ENCODE data around the gene CDV3. TPM values are rescaled to one million over a fixed set of nuclear protein-coding genes. Genes with fewer than 3 reads are reported as not detected.

The CDV3 gene
- total RNA-seq, 1 experiment from 2014 or later = 161 TPM

DNA sequence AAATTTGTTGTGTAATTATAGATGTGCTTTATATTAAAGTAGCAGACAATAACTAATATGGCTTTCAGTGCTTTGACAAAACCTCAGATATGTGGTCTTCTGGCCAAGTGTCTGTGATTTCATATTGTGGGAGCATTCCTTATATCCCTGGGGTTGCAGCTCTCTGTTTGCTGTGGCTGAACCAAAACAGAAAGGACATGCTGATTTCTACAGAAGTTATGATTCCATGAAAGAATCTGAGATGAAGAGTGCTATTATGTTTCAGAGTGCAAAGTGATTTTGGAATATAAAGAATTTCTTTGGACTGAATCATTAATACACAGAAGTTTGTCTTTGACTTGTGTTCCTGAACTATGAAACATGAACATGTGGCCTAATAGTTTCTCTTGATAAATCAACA is 36.5 kb downstream of the CDV3 start:
- H3K36me3 ChIP-seq (ENCODE audit: insufficient read depth, low read length, poor library complexity, severe bottlenecking) = peaks cover 58% of the 10 kb centered on the region
- BruUV-seq (replicated peaks) = no TSS peak
- TF ChIP-seq EZH2 (IDR thresholded peaks at IDR 0.05; ENCODE audit: borderline replicate concordance, low read depth, low read length, poor library complexity, severe bottlenecking) = no peak
- TF ChIP-seq, protein P1, sequence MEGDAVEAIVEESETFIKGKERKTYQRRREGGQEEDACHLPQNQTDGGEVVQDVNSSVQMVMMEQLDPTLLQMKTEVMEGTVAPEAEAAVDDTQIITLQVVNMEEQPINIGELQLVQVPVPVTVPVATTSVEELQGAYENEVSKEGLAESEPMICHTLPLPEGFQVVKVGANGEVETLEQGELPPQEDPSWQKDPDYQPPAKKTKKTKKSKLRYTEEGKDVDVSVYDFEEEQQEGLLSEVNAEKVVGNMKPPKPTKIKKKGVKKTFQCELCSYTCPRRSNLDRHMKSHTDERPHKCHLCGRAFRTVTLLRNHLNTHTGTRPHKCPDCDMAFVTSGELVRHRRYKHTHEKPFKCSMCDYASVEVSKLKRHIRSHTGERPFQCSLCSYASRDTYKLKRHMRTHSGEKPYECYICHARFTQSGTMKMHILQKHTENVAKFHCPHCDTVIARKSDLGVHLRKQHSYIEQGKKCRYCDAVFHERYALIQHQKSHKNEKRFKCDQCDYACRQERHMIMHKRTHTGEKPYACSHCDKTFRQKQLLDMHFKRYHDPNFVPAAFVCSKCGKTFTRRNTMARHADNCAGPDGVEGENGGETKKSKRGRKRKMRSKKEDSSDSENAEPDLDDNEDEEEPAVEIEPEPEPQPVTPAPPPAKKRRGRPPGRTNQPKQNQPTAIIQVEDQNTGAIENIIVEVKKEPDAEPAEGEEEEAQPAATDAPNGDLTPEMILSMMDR (conservative IDR thresholded peaks at IDR 0.05; ENCODE audit: low read depth, low read length) = no peak

DNA sequence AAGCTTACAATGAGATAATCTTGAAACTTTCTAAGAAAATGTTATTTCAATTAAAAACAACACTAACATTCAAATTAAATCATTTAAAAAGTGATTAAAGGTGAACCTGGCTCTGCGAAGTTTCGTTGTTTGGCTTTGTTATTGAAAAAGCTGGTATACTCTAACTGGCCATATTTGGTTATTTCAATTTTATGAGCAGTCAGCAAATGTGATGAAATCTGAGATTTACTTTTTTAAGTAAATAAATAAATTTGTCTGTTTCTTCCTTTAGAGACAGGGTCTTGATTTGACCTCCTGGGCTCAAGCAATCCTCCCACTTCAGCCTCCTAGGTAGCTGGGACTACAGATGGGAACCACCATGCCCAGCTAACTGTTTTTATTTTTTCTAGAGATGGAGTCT is 38.0 kb downstream of the CDV3 start:
- intact Hi-C loops (cut with micrococcal nuclease; ENCODE audit: unreplicated experiment) = no loop called here
- no peak for DNase-seq (ENCODE audit: low spot score)
- POLR2A ChIA-PET (ENCODE audit: low non-redundant PET) = no interaction called here
- CTCF ChIA-PET = interaction anchor here (0.7 kb wide), 1 partner anchor 124 kb away, joined by 3 read pairs; no protein-coding TSS in a partner anchor
- Histone ChIP-seq H3K4me3 (ENCODE audit: low read depth, low read length, poor library complexity, severe bottlenecking) (no peak overlapping the region), H3K4me1 (ENCODE audit: insufficient read depth, low read length, poor library complexity, severe bottlenecking) (peaks cover 7% of the 10 kb centered on the region), H3K36me3 (ENCODE audit: insufficient read depth, low read length, poor library complexity, severe bottlenecking) (peaks cover 61% of the 10 kb centered on the region), H3K27ac (ENCODE audit: low read depth, low read length, poor library complexity, severe bottlenecking) (no peak overlapping the region), H3K27me3 (replicated peaks; ENCODE audit: insufficient read depth, low read depth, low read length, poor library complexity) (no peaks in the 10 kb centered on the region), H3K9me3 (ENCODE audit: low read depth, low read length, poor library complexity, severe bottlenecking) (no peaks in the 10 kb centered on the region)
- TF ChIP-seq, protein P1 (conservative IDR thresholded peaks at IDR 0.05; ENCODE audit: low read depth, low read length) = no peak
- TF ChIP-seq EZH2 (IDR thresholded peaks at IDR 0.05; ENCODE audit: borderline replicate concordance, low read depth, low read length, poor library complexity, severe bottlenecking) = no peak
- BruUV-seq (replicated peaks) = no TSS peak

More for the DNA sequence above, 36.5 kb downstream of the CDV3 start:
- intact Hi-C loops (cut with micrococcal nuclease; ENCODE audit: unreplicated experiment) = no loop called here
- no peak for DNase-seq (ENCODE audit: low spot score)
- peaks cover 7% of the 10 kb centered on the region for H3K4me1 ChIP-seq (ENCODE audit: insufficient read depth, low read length, poor library complexity, severe bottlenecking)
- H3K27me3 ChIP-seq (replicated peaks; ENCODE audit: insufficient read depth, low read depth, low read length, poor library complexity) = no peaks in the 10 kb centered on the region
- no peak overlapping the region for H3K4me3 ChIP-seq (ENCODE audit: low read depth, low read length, poor library complexity, severe bottlenecking)
- ChIA-PET POLR2A (ENCODE audit: low non-redundant PET) (no interaction called here), CTCF (no interaction called here)
- H3K9me3 ChIP-seq (ENCODE audit: low read depth, low read length, poor library complexity, severe bottlenecking) = no peaks in the 10 kb centered on the region
- H3K27ac ChIP-seq (ENCODE audit: low read depth, low read length, poor library complexity, severe bottlenecking) = no peak overlapping the region

DNA sequence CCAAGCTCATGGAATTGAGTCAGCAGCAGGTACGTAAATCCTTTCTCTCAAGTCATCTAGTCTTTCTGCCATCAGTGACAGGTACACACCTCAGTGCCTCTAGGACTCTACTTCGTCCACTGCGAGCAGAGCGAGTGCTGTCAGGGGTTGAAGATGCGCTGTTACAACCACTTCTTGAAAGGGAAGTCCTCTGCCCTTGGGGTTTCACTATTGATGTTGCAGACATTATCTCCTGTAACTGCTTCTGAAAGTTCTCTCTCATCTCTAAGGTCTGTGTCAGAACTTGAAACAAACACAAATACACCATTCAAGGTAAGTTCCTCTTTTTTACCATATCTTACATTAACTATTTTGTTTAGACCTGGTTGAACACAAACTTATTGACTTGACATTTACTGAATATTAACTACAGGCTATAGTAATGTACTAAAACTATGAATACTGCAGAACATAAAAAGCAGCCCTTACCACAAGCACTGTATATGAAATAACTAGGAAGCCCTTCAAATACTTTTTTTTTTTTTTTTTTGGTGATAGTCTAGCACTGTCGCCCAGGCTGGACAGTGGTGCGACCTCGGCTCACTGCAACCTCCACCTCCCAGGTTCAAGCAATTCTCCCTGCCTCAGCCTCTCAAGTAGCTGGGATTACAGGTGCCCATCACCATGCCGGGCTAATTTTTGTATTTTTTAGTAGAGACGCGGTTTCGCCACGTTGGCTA is 46.7 kb downstream of the CDV3 start:
- TF ChIP-seq, protein P1 (conservative IDR thresholded peaks at IDR 0.05; ENCODE audit: low read depth, low read length) = no peak
- no peak for TF ChIP-seq EZH2 (IDR thresholded peaks at IDR 0.05; ENCODE audit: borderline replicate concordance, low read depth, low read length, poor library complexity, severe bottlenecking)
- POLR2A ChIA-PET (ENCODE audit: low non-redundant PET) = no interaction called here
- CTCF ChIA-PET = no interaction called here
- BruUV-seq (replicated peaks) = no TSS peak
- Histone ChIP-seq H3K36me3 (ENCODE audit: insufficient read depth, low read length, poor library complexity, severe bottlenecking) (peaks cover 63% of the 10 kb centered on the region), H3K4me1 (ENCODE audit: insufficient read depth, low read length, poor library complexity, severe bottlenecking) (no peaks in the 10 kb centered on the region), H3K27me3 (replicated peaks; ENCODE audit: insufficient read depth, low read depth, low read length, poor library complexity) (no peaks in the 10 kb centered on the region), H3K4me3 (ENCODE audit: low read depth, low read length, poor library complexity, severe bottlenecking) (no peak overlapping the region), H3K27ac (ENCODE audit: low read depth, low read length, poor library complexity, severe bottlenecking) (no peak overlapping the region), H3K9me3 (ENCODE audit: low read depth, low read length, poor library complexity, severe bottlenecking) (no peaks in the 10 kb centered on the region)
- intact Hi-C loops (cut with micrococcal nuclease; ENCODE audit: unreplicated experiment) = no loop called here
- DNase-seq (ENCODE audit: low spot score) = no peak

Data from A673 (cell line).